AG09319 (cell line): ENCODE measurements around the gene IL11.

Experiments
- DNase-seq: peaks from one replicate; pipeline ENCODE4 v3.0.0-alpha.2; 2010; ENCODE audit warnings: low read depth; ENCODE audit errors: extremely low read depth
- CTCF ChIP-seq: IDR thresholded peaks from 2 replicates; pipeline ENCODE4 v1.5.1; 2011; ENCODE audit warnings: low read depth, mild to moderate bottlenecking, inconsistent platforms, low read length, moderate library complexity

Gene IL11

GRCh38 chr19:55382013-55382412 is 11.8 kb upstream of the IL11 start:
- no peak for DNase-seq
- TF ChIP-seq CTCF: no peak

GRCh38 chr19:55379174-55379573 is 8.9 kb upstream of the IL11 start:
- TF ChIP-seq CTCF: no peak
- no peak for DNase-seq

DNA sequence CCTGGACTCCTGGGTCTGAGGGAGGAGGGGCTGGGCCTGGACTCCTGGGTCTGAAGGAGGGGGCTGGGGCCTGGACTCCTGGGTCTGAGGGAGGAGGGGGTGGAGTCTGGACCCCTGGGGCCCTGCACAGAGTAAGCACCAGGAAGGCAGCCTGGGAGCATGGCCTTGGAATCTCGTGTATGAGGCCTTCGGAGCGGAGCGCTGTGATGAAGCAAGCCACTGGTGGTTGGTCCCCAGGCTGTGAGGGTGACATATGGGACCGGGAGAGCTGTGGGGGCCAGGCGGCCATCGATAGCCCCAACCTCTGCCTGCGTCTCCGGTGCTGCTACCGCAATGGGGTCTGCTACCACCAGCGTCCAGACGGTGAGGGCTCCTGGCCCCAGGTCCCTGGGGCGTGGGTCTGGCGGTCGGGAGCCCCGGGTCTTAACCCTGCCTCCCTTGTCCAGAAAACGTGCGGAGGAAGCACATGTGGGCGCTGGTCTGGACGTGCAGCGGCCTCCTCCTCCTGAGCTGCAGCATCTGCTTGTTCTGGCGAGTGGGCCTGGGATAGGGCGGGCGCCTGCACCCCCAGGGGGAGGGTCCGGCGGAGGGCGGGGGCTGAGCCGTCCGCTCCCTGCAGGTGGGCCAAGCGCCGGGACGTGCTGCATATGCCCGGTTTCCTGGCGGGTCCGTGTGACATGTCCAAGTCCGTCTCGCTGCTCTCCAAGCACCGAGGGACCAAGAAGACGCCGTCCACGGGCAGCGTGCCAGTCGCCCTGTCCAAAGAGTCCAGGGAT is 7.3 kb upstream of the IL11 start:
- TF ChIP-seq CTCF: no peak
- DNase-seq: no peak

DNA sequence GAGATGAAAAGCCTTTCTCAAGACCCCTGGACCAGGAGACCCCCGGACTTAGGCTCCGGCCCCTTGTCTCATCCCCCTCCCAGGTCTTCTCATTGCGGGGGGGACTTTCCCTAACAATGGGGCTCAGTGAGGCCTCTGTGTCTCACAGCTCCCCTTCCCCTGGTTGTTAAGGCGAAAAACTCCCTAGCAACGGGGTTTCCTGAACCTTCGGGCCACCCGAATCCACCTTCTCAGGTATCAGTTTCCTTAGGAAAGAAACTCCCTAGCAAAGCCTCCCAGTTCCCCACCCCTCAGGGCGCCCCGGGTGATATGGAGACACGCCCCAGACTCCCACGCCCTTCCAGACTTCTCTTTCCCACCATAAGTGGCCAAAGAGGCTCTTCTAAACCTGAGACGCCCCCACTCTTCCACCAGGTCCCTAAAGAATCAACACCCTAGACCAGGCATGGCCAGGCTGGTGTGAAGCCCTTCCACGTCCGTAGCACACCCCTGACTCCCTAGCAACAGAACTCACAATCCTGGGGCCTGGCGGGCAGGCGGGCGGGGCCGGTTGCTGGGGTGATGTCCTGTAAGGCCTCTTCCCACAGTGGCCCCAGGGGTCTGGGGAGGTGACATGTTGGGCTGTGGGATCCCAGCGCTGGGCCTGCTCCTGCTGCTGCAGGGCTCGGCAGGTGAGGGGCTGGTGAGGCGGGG is 6.1 kb upstream of the IL11 start, which contains the start of gene TMEM190:
Gene TMEM190 (plus strand): TSS at position 586 of the 693 bp plus-strand sequence. CDS start 28 bp downstream, at position 614.
- TF ChIP-seq CTCF: no peak
- DNase-seq: no peak

- no peak for TF ChIP-seq CTCF
- no peak for DNase-seq
These were observed 3.9 kb upstream of the IL11 start for GRCh38 chr19:55373993-55374757.

GRCh38 chr19:55373306-55373992 is 3.2 kb upstream of the IL11 start:
- no peak for DNase-seq
- no peak for TF ChIP-seq CTCF
